HepG2 (cell line): Measurements from ENCODE around the gene ASB16. TPM values are rescaled to one million over a fixed set of nuclear protein-coding genes. Genes with fewer than 3 reads are reported as not detected.

Experiments used
- ATAC-seq: fragments of 200-7000 bp; cut with Tn5 transposase; 3 replicates; pipeline ENCODE4 v1.9.1; 2020; ENCODE audit warnings: mild to moderate bottlenecking, moderate library complexity
- BruUV-seq: library from RNA; stranded (reverse); fragments of 400-500 nt; replicated peaks from 2 replicates; lab custom pipeline; 2021; lab: Mats Ljungman, UMichigan
- CTCF ChIA-PET: fragments of 300-600 bp; formaldehyde crosslinking; extraction: SDS; loops from one replicate; lab custom pipeline; 2021; ENCODE audit warnings: low total read pairs, inconsistent platforms, low intra/inter-chr PET ratio; lab: Yijun Ruan, JAX
- POLR2A ChIA-PET: fragments of 350-600 bp; sonication (Branson Sonifier 250); formaldehyde crosslinking; loops from one replicate; lab custom pipeline; 2020; ENCODE audit warnings: antibody characterized with exemption, inconsistent platforms; lab: Yijun Ruan, JAX
- DNase-seq: peaks from one replicate; pipeline ENCODE4 v3.0.0-alpha.2; 2015; ENCODE audit warnings: low spot score
- FAIRE-seq: peaks from 3 replicates; lab custom pipeline; 2011; peaks lifted over from hg19 to GRCh38; lab: Jason Lieb, UNC
- H2AFZ ChIP-seq: one replicate; pipeline ENCODE4 v1.6.1; 2011; ENCODE audit warnings: low read length, inconsistent platforms
- H3K27ac ChIP-seq: fragments of 300-600 bp; 3 replicates; pipeline ENCODE4 v1.8.0; 2011; ENCODE audit warnings: mixed run types, mild to moderate bottlenecking, mixed read lengths, low read length, inconsistent platforms; ENCODE audit not compliant: insufficient read depth; ENCODE audit errors: extremely low read length
- H3K27me3 ChIP-seq, 2 experiments: fragments of 200-600 bp in 1 of 2; 2 replicates in 1 of 2; 3 replicates in 1 of 2; pipeline versions ENCODE4 v1.6.0 to v1.8.0; 2011; ENCODE audit warnings: low read length in 2 of 2, mild to moderate bottlenecking in 2 of 2, moderate library complexity in 2 of 2, inconsistent platforms in 1 of 2; ENCODE audit not compliant: insufficient read depth in 2 of 2, control insufficient read depth in 1 of 2
- H3K36me3 ChIP-seq, 2 experiments: fragments of 200-600 bp in 1 of 2; replicated peaks in 1 of 2; 2 replicates in 1 of 2; 3 replicates in 1 of 2; pipeline versions ENCODE4 v1.5.1 to v1.8.0; 2011; ENCODE audit warnings: low read length in 2 of 2, inconsistent platforms in 1 of 2; ENCODE audit not compliant: insufficient read depth in 2 of 2, control insufficient read depth in 1 of 2
- H3K4me1 ChIP-seq: 2 replicates; pipeline ENCODE4 v1.5.1; 2012; ENCODE audit warnings: low read length, inconsistent platforms; ENCODE audit not compliant: insufficient read depth
- H3K4me2 ChIP-seq: 2 replicates; pipeline ENCODE4 v1.6.0; 2011; ENCODE audit warnings: low read depth, low read length, inconsistent platforms
- H3K4me3 ChIP-seq, 3 experiments: fragments of 200-600 bp in 1 of 3; sonication (generic), shearing (Covaris generic) in 1 of 3; replicated peaks in 1 of 3; 2 replicates each; pipeline ENCODE4 v1.5.1; 2011 to 2016; ENCODE audit warnings: low read length in 3 of 3, inconsistent platforms in 2 of 3, low read depth in 2 of 3, mild to moderate bottlenecking in 2 of 3, control low read depth in 1 of 3, mixed read lengths in 1 of 3; ENCODE audit not compliant: insufficient read depth in 1 of 3
- H3K79me2 ChIP-seq: one replicate; pipeline ENCODE4 v1.6.1; 2011; ENCODE audit warnings: low read length, inconsistent platforms; ENCODE audit not compliant: insufficient read depth
- H3K9ac ChIP-seq: 2 replicates; pipeline ENCODE4 v1.6.0; 2011; ENCODE audit warnings: mild to moderate bottlenecking, low read depth, low read length, inconsistent platforms; ENCODE audit not compliant: insufficient read depth
- H3K9me3 ChIP-seq: 2 replicates; pipeline ENCODE4 v1.5.1; 2012; ENCODE audit warnings: mild to moderate bottlenecking, low read length
- H4K20me1 ChIP-seq: 2 replicates; pipeline ENCODE4 v1.6.0; 2011; ENCODE audit warnings: inconsistent platforms, mild to moderate bottlenecking, low read length, moderate library complexity; ENCODE audit not compliant: insufficient read depth
- CAMTA2 ChIP-seq: sonication (generic); formaldehyde crosslinking; IDR thresholded peaks from 2 replicates; pipeline ENCODE4 v1.4.0; 2020; ENCODE audit warnings: mild to moderate bottlenecking, missing genetic modification reagents, borderline replicate concordance
- DZIP1 ChIP-seq: sonication (generic); formaldehyde crosslinking; IDR thresholded peaks from 2 replicates; pipeline ENCODE4 v1.5.0; 2020; ENCODE audit warnings: mild to moderate bottlenecking, missing genetic modification reagents
- ETV6 ChIP-seq: sonication (generic); formaldehyde crosslinking; conservative IDR thresholded peaks from 2 replicates; pipeline ENCODE4 v1.4.0; 2020; ENCODE audit warnings: missing genetic modification reagents
- GATAD1 ChIP-seq: IDR thresholded peaks from 2 replicates; pipeline ENCODE4 v1.6.1; 2016; ENCODE audit warnings: missing genetic modification reagents, missing compliant biosample characterization
- GZF1 ChIP-seq: sonication (generic); formaldehyde crosslinking; IDR thresholded peaks from 2 replicates; pipeline ENCODE4 v1.5.1; 2020; ENCODE audit warnings: mild to moderate bottlenecking, missing genetic modification reagents
- HDAC6 ChIP-seq: fragments of 200-600 bp; sonication (generic); IDR thresholded peaks from 2 replicates; pipeline ENCODE4 v1.7.0; 2017; ENCODE audit warnings: mild to moderate bottlenecking, antibody characterized with exemption, low read length, low read depth
- KDM1A ChIP-seq: IDR thresholded peaks from 2 replicates; pipeline ENCODE4 v1.6.1; 2016; ENCODE audit warnings: missing compliant biosample characterization
- KLF13 ChIP-seq: sonication (generic); formaldehyde crosslinking; IDR thresholded peaks from 2 replicates; pipeline ENCODE4 v1.4.0; 2020; ENCODE audit warnings: mild to moderate bottlenecking, missing genetic modification reagents
- LRRFIP1 ChIP-seq: sonication (generic); formaldehyde crosslinking; conservative IDR thresholded peaks from 2 replicates; pipeline ENCODE4 v1.4.0; 2020; ENCODE audit warnings: missing genetic modification reagents
- NFKB2 ChIP-seq: sonication (generic); formaldehyde crosslinking; IDR thresholded peaks from 2 replicates; pipeline ENCODE4 v1.4.0; 2020; ENCODE audit warnings: missing genetic modification reagents, borderline replicate concordance
- SIX1 ChIP-seq: sonication (generic); formaldehyde crosslinking; IDR thresholded peaks from 2 replicates; pipeline ENCODE4 v1.4.0; 2020; ENCODE audit warnings: missing genetic modification reagents, borderline replicate concordance
- SNAI1 ChIP-seq: sonication (generic); formaldehyde crosslinking; IDR thresholded peaks from 2 replicates; pipeline ENCODE4 v1.5.0; 2020; ENCODE audit warnings: mild to moderate bottlenecking, missing genetic modification reagents, borderline replicate concordance
- ZNF768 ChIP-seq: sonication (generic); formaldehyde crosslinking; IDR thresholded peaks from 2 replicates; pipeline ENCODE4 v1.4.0; 2020; ENCODE audit warnings: missing genetic modification reagents
- WGBS: methylation state at CpG from one replicate; pipeline ENCODE4 v1.1.6; 2017; ENCODE audit warnings: low lambda C conversion rate; 5-methylcytosine and 5-hydroxymethylcytosine counted together
- in situ Hi-C: cut with HindIII; loops from 2 replicates; pipeline ENCODE4 v1.10.0; 2017; ENCODE audit warnings: low pct_unique_long_range_greater_than_20kb; ENCODE audit not compliant: extremely low pct_ligation_motif_present
- intact Hi-C: fragments of 100-400 bp; cut with micrococcal nuclease; formaldehyde crosslinking; loops from one replicate; pipeline ENCODE4 v1.10.0; 2022; ENCODE audit not compliant: unreplicated experiment
- polyA plus RNA-seq, 8 experiments: library from polyadenylated mRNA; depleted of rRNA in 3 of 8; stranded (reverse) in 7 of 8; unstranded in 1 of 8; fragments of >200 nt; fragmentation: Illumina TruSeq in 4 of 8; extraction: Trizol in 4 of 8; gene quantifications; 2 replicates each; pipeline versions ENCODE4 v1.2.1 to v1.2.3, GENCODE V29; 2011 to 2016; ENCODE audit warnings: low read depth in 4 of 8, missing spikeins in 1 of 8, mixed read lengths in 1 of 8; ENCODE audit not compliant: insufficient read depth in 1 of 8
- total RNA-seq, 5 experiments: library from RNA; depleted of rRNA; stranded (reverse); fragments of >200 nt; fragmentation: Illumina TruSeq; extraction: Trizol; gene quantifications; 2 replicates each; pipeline ENCODE4 v1.2.3, GENCODE V29; 2016; ENCODE audit warnings: low read depth in 1 of 5
- TF ChIP-seq, protein P1 (sequence below): sonication (generic); formaldehyde crosslinking; IDR thresholded peaks from 2 replicates; pipeline ENCODE4 v1.9.0; 2022; ENCODE audit warnings: low read depth, missing genetic modification reagents
- TF ChIP-seq, protein P2 (sequence below): IDR thresholded peaks from 2 replicates; pipeline ENCODE4 v1.6.1; 2018; ENCODE audit warnings: missing genetic modification reagents, mild to moderate bottlenecking, missing compliant biosample characterization
- TF ChIP-seq, protein P3 (sequence below): sonication (generic); formaldehyde crosslinking; IDR thresholded peaks from 2 replicates; pipeline ENCODE4 v1.4.0; 2020; ENCODE audit warnings: mild to moderate bottlenecking, missing genetic modification reagents

ASB16 gene
- total and polyA plus RNA-seq, 2 of the 13 experiments (the other 11 are each of a cell fraction or from before 2014, with no cell fraction given) = 0.07 TPM; not detected in 1

DNA sequence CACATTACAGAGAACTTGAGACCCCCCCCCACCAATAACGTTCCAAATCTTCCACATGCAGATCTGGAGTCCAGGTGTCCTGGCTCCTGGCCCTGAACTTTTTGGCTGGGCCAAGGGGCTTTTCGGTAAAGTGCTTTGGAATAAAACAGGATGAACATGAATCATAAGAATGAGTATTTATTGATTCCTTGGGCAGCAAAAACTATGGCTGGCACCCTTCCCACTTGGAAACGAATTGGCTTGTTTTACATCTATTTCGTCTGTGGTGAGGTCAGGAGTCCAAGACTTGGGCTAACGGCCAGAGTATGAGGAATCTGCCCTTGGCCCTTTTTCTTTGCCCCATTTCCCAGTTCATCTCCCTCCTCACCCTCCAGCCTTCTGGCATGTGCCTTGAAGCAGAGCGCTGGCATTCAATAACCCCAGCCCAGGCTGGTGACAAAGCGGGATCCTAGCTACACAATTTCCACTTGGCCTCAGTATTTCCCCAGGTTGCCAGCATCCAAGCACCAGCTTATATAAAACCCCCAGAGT, 53.1 kb downstream of the ASB16 start:
- in situ Hi-C loops (loop anchor here (5.0 kb wide), 1 partner anchor 104 kb away; no protein-coding TSS in a partner anchor), intact Hi-C loops (no loop called here)
- no TSS peak for BruUV-seq
- no peak for ATAC-seq
- Histone ChIP-seq H3K27ac (no peak overlapping the region), H3K4me2 (no peak overlapping the region), H3K4me1 (peaks cover 17% of the 10 kb centered on the region), H3K9me3 (no peaks in the 10 kb centered on the region), H3K4me3 (no peak overlapping the region), H4K20me1 (no peaks in the 10 kb centered on the region; the same call in 1 of the 2 replicates), H3K9ac (no peak overlapping the region), H3K36me3 (no peaks in the 10 kb centered on the region), H3K79me2 (peaks cover 6% of the 10 kb centered on the region), H3K27me3 (peaks cover 0 to 14% of the 10 kb centered on the region in 2 experiments; a peak in 3 of 5 replicates), H2AFZ (no peak overlapping the region)
- no peak for TF ChIP-seq KDM1A (CRISPR knock-in tag)
- TF ChIP-seq KLF13 (CRISPR knock-in tag) = no peak
- TF ChIP-seq, protein P1, sequence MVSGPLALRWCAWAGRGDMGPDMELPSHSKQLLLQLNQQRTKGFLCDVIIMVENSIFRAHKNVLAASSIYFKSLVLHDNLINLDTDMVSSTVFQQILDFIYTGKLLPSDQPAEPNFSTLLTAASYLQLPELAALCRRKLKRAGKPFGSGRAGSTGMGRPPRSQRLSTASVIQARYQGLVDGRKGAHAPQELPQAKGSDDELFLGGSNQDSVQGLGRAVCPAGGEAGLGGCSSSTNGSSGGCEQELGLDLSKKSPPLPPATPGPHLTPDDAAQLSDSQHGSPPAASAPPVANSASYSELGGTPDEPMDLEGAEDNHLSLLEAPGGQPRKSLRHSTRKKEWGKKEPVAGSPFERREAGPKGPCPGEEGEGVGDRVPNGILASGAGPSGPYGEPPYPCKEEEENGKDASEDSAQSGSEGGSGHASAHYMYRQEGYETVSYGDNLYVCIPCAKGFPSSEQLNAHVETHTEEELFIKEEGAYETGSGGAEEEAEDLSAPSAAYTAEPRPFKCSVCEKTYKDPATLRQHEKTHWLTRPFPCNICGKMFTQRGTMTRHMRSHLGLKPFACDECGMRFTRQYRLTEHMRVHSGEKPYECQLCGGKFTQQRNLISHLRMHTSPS (CRISPR knock-in tag) = no peak
- no peak for TF ChIP-seq SNAI1 (CRISPR knock-in tag)
- no peak for TF ChIP-seq HDAC6
- no peak for TF ChIP-seq SIX1 (CRISPR knock-in tag)
- no peak for TF ChIP-seq LRRFIP1 (CRISPR knock-in tag)
- TF ChIP-seq, protein P2, sequence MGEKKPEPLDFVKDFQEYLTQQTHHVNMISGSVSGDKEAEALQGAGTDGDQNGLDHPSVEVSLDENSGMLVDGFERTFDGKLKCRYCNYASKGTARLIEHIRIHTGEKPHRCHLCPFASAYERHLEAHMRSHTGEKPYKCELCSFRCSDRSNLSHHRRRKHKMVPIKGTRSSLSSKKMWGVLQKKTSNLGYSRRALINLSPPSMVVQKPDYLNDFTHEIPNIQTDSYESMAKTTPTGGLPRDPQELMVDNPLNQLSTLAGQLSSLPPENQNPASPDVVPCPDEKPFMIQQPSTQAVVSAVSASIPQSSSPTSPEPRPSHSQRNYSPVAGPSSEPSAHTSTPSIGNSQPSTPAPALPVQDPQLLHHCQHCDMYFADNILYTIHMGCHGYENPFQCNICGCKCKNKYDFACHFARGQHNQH (CRISPR knock-in tag) = no peak
- no peak for TF ChIP-seq NFKB2 (CRISPR knock-in tag)
- no peak for TF ChIP-seq GZF1 (CRISPR knock-in tag)
- no peak for TF ChIP-seq GATAD1 (CRISPR knock-in tag)
- TF ChIP-seq, protein P3, sequence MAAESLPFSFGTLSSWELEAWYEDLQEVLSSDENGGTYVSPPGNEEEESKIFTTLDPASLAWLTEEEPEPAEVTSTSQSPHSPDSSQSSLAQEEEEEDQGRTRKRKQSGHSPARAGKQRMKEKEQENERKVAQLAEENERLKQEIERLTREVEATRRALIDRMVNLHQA = no peak
- no peak for TF ChIP-seq ETV6
- TF ChIP-seq ZNF768 (CRISPR knock-in tag) = no peak
- no peak for TF ChIP-seq CAMTA2 (CRISPR knock-in tag)
- TF ChIP-seq DZIP1 (CRISPR knock-in tag) = no peak
- no peak for FAIRE-seq
- WGBS = 43% methylated on average over 7 of the region's 7 CpGs
- ChIA-PET CTCF (no interaction called here), POLR2A (no interaction called here)
- no peak for DNase-seq
